Fibroblast of skin of scalp (primary cell): ENCODE results near the gene TNFRSF11A.

Source experiments
- DNase-seq: peaks from one replicate; pipeline ENCODE4 v3.0.0-alpha.2; 2013

Gene TNFRSF11A

DNA sequence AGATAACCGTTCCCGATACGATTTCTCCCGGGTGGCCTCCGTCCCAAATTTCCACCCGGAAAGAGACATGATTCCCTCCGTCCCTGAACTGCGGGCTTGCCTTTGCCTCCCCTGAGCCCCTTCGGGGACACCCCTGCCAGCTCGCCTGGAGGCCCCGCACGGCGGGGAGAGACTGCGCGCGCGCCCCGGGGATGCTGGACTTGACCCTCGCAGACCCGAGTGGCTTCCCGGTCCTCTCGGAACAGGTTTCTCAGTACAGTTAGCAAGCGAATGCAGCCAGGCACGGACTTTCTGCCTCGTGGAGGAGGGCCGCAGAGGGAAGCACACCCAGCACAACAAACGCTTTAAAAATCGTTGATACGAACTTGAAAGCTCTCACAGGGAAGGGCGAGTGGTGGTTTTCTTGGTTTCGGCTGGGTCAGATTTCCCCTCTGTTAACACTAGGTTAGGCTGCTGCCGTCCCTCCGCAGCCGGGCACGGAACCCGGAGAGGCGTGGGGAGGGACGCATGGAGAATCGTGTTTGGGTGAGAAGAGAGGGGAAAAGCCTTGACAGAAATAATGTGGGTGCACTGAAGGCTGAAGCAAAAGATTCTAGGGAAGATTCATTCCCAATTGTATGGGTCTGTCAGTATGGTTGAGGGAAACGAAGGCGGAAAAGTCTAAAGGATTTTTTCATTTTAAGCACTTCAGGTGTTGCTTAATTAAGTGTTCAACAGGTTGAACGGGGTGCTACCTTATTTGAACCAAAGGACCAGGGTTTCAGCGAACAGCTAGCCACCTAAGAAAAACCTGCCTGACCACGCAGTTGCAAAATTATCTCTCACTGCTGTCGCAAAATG is 916 bp downstream of the TNFRSF11A start:
- no peak for DNase-seq

DNA sequence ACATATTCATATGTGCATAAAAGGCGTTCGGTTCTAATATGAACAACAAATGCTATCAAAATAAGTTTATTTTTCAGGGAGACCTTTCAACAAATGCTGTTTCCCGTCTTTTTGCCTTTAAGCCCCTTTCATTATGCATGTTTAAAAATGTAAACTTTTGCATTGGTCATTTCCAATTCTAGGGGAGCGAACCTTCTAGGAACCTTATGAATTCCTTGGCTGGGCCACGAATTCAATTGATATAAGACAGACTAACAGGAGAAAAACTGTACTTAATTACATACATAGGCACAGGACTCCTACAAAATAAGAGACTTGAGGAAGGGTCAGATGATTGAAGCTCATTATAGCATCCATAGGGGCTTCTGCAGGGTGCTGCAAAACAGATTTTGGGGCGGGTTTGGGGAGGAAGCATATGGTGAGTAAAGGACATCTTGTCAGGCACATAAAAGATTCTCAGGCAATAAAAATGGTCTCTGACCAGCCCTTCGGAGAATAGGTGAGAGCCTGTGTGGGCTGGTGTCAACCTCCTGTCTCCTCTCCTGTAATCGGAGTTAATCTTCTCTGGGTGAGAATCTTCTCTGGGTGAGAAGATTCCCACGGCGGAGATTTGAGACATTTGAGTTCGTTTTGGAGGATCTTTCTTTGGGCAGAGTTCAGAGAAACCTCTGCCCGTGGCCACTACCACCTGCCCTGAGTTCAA is 1.7 kb downstream of the TNFRSF11A start:
- DNase-seq: no peak

DNA sequence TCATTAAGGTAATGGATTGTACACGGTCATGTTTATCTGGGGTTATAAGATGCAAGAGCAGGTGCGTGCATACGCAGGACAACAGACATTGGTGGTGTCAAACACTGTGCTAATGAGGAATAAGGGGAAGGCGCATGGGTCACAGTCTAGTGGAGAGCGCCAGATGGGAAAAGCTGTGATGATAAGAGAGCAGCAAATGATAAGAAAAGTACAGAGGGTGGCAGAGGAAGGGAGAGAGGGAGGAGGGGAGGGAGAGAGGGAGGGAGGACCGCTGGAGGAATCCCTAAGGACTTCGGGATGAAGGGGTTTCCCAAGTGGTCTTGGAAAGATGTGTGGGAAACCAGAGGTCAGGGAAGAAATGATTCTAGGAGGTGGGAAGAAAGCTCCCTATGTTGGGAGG is 2.9 kb downstream of the TNFRSF11A start:
- no peak for DNase-seq

DNA sequence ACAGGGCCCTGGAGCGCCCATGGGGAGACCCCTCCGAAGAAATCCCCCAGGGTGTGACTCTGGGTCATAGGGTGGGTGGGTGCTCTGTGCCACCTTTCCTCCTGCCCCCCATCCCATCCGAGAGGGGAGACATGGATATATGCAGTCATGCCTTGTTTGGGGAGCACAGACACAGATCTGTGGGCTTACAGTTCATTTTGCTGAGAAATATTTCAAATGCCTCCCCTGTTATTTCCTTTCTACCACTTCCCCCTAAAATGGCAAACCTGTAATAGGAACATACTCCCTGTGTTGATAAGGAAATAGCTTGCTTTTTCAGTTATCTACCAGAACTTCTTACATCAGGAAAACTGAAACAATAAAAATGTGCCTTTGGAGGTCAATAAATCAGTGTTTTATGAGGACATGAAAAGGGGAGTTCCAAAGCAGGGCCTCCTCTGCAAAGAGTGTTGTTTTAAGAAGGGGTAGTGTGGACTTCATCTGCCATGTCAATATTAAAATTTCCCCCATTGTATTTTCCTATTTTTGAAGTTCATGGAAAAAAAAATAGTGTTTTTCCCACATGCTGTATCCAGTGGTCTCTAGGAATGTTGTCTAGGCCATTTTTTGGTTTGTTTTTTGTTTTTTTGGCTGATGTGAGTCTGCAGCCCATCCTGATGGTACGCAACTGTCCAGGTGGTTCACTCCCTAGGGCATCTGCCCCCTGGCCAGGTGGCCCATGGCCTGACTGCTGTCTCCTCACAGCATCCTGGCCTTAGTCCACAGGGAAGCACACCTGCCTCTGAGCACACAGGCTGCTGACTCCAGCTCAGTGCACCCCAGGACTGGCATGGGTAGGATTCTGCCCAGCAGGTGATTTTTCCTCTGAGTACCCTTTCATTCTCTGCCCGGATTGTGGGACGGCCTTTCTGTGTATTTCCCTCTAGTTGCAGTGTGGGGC is 3.7 kb downstream of the TNFRSF11A start:
- DNase-seq: no peak

DNA sequence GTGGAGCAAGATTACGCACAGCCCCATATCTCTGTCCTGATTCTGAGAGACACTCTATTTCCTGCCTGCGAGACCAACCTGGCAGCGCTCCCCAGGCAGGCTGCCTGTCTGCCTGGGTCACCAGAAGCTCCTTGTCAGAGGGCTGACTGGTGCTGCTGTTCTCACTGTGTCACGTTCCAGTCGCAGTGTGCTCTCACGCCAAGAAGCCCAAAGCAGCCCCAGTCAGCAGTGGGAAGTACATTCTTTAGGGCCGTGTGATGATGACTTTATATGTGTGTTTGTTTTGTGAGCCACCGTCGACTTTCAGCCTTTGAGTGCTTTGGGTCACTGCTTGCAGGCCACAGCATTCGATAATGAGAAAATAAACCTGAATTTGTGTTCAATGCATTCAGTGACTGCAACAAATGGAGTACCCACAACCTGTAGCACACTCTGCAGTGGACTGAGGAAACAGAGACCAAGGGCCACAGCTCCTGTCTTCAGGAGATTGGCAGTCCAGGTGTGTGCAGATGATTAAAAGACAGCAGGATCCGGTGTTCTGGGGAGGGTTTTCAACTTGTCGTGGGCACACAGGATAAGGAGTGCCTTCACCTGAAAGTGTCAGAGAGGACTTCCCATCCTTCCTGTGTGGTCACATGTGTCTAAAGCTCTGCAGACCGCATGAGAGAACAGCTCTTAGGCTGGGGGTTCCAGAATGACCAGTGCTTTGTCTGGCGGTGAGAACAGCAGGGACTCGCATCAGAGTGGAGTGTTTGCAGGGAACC is 4.8 kb downstream of the TNFRSF11A start:
- peak; percentile 69 for DNase-seq

DNA sequence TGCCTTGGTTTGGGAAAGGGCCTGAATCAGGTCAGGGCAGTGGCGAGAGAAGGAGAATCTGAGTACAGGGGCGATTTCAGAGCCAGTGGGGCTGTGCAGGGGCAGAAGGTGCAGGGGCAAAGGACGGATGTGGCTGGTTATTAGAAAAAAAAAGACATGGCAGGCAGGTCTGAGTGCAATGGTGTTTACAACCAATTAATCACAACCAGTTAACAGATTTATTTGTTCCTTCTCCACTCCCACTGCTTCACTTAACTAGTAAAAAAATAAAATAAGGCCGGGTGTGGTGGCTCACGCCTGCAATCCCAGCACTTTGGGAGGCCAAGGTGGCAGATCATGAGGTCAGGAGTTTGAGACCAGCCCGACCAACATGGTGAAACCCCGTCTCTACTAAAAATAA is 5.5 kb downstream of the TNFRSF11A start:
- DNase-seq: no peak

DNA sequence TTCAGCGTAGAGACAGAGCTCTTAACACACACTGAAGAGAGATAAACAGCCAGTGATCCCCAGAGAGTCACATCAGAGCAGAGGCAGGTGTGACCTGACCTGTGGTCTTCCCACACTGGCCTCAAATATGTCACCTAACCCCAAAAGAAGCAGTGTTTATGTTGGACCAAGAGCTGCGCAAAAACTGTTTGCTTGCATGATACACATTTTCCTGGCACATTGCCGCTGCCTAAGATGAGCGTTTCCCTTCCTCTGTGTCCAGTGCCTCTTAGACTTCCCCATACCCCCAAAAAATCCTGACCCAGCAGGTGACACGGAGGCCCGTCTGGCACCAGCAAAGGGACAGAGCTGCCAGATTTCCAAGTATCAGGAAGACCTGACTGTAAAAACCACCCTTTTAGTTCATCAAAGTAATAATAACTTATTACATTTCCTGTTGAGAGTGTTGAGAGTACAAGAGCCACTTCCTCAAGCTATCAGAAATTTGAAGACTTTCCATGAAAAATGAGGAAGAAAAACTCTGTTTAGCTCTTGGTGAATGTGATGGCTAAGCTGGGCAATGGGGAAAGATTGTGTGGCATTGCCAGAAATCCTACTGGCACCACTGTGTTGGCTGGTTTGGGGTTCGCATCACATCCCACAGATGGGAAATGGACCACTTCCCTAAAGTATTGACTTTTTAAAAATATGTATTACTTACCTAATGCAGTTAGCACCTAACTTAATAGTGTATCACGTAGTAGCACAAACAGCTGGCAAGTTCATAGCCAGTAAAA is 6.7 kb downstream of the TNFRSF11A start:
- DNase-seq: no peak

DNA sequence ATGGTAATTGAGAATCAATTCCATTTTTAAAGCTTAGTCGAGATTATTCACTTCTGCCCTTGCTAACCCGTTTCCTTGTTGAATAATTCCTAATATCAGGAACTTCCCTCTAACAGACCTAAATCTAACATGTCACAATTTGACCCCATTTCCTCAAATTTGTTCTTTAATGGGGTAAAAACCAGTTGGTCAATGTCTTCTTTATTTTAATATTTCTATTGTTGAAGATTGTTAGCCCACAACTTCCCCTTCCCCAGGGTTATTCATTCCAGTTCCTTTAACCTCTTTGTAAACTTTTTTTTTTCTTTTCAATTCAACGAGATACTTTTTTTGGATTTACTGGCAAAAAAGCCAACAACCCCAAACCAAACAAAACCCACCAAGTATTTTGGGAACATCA is 7.3 kb downstream of the TNFRSF11A start:
- no peak for DNase-seq

DNA sequence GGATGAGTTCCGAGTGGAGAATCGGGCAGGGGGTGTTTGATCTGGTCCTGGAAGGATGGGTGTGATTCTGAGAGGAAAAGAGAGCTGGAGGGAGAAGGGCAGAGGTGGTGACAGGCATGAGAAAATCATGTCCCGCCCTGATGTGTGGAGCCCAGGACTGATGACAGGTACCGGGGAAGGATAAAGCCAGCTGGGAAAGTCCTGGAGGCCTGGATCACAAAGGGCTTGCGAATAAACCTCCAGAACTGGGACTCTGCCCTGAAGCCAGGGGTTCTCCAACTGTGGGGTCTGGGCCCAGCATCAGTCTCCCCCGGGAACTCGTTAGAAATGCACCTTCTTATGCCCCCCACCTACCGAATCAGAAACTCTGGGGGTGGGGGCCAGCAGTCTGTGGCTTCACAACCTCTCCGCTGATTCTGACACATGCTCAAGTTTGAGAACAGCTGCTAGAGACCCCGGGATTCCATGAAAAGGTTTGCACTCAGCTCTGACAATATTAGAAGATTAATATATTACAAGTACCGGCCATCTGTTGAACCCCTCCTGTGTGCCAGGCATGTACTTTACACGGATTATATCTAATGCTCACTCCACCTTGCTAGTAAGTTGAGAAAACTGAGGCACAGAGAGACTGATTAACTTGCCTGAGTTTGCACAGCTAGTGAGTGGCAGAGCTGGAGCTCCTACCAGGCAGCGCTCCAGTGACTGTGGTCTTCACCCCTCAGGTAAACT is 8.0 kb downstream of the TNFRSF11A start:
- no peak for DNase-seq

DNA sequence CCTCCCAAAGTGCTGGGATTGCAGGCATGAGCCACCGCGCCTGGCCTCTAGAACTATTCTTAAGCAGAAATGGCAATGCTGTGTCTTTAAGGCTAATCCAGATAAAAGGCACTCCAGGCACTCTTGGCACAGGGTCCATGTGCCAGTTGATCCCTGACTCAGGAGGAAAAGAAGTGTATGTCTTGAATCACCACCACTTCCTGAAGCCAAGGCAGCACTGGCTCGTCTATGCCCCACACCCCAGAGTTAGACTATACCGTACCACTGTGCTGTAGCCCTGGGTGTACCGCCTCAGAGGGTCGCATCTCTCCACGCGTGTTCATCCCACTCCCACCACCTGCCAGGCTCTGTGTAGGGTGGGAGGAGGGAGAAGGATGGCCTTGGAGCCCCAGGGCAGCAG is 9.0 kb downstream of the TNFRSF11A start:
- DNase-seq: no peak

DNA sequence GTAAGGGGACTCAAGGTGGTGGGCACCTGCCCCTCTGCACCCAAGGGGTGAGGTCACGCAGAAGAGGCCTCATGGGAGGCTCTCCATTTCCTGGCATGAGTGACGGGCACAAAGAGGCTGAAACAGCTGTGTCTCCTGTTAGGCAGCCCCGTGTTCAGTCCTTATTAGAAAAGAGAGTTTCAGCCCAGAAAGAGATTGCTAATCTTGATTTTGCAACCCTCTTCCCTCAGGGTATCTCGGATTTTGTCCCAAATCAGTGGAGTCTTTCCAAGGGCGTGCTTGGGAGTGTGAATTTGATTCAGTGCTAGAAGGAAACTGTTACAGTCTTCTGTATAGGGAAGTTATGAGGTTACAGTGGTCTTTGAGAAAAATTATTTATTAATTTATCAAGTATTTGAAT is 10.4 kb downstream of the TNFRSF11A start:
- no peak for DNase-seq

DNA sequence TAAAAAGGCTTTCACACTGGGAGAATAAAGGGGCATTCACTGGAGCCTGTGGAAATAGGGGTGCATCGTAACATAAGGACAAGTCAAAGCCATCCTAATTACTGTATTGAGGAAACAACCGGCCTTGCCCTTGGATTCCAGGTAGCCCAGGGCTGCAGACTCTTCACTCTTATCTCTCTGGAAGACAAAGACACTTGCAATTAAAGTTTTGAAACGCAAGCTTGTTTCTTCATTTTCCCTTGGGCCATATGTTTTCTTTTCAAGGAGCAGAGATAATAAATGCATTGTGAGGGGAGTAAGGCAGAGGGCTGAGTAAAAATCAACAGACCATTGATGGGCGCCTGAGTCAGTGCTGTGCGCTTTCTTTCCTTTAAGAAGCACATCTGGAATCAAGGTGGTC is 11.5 kb downstream of the TNFRSF11A start:
- no peak for DNase-seq

DNA sequence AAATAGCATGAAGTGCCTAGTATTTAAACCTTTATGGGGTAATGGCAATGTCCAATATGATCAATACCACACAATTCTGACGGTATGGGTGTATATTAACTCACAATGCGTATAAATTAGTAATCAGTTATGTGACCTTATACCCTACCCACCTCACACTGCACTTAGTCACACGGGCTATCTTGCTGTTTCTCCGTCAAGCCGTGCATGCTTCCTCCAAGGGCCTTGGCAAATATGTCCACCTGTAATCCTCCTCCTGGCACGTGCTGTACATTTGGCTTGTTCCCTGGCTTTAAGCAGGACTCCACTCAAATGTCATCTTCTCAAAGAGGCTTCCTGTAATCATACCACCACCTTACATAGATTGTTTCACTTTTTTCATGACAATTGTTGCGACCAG is 12.2 kb downstream of the TNFRSF11A start:
- DNase-seq: no peak

DNA sequence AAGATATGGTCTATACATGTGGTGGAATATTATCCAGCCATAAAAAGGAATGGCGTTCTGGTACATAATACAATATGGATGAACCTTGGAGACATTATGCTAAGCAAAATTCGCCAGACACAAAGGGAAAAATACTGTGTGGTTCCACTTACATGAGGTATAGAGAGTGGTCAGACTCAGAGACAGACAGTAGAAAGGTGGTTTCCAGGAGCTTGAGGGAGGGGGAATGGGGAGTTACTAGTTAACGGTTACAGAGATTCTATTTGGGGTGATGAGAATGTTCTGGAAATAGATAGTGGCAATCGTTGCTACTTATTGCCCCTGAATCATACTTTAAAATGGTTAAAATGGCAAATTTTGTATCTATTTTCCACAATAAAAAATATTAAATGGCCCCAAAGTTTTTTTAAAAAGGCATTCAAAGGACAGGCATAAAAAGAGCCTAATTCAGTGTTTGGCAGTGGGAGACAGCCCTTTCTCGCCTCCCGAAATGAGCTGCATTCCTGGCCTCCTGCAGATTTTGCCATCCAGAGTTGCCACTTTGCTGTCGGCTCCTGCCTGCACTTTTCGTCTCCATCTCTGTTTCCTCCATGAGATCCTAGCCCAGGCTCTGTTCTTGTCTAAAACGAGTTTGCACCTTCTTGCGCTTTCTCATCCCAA is 13.5 kb downstream of the TNFRSF11A start:
- DNase-seq: no peak

DNA sequence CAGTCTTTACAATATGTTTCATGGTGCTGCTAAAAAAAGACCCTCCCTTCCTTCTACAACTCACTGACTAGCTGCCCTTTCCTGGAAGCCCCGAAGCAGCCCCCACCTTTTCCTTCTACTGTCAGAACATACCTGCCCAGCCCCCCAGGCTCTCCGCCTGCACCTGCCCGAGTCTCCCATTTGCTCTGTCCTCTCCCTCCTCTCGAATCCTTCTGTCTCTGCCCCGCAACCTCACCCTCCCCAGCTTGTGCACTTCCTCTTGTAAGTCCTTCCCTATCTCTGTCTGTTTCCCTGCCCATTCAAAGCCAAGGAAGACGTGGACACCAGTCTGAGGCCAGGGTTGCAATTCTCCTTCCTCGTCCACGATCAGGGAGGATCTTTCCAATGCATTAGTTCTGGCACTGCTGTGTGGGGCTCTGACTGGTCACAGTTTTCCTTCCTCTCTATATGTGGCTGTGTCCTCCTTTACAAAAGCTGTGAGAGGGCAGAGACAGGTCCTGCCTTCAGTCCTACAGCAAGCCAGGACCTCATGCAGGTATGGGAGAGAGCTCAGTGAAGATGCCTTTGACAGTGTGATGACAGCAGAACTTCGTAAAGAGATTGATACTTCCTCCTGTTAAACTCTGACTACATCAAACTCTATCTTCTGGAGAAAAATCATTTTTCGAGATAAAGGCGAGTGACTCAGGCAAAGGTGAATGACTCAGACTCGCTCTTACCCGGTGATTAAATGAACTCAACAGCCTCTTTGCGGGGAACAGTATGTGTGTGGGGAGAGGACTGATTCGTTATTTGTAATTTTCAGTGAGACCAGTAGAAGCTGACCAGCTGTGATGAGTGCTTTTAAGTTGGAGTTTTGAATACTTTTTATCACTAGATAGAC is 14.2 kb downstream of the TNFRSF11A start:
- DNase-seq: peak; percentile 14

DNA sequence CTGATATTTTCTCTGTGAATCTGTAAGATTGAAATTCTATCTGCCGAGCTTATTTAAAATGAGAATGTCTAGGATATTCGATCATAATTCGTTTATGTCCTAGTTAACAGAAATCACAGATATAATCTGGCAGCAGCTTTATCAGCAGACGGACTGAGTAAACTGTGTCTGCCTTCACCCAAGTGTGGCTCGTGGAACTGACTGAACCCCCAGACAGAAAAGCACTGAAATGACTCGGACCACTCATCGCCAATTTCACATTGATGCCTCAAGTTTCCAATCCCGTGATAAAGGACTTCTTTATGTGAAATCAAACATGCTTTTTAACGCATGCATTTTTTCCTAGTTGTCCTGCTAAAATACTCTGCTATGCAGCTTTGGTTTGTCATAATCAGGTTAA is 15.9 kb downstream of the TNFRSF11A start:
- DNase-seq: no peak

DNA sequence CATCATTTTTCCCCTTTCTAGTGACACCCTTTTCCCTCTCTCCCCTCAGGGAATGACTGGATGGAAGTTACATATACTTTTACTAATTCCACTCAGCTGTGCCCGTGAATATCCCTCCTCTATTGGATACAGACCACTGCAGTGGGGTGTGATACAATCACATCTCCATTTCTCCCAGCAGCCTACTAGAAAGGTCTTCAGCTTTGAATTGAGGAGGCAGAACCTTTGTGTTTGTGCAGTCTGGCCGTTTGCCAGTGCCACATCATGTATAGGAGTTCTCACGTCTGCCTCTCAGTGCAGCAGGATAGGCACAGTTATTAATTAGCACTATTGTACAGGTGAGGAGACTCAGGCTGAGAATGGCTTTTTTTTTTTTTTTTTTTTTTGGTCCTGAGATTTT is 16.4 kb downstream of the TNFRSF11A start:
- DNase-seq: no peak

DNA sequence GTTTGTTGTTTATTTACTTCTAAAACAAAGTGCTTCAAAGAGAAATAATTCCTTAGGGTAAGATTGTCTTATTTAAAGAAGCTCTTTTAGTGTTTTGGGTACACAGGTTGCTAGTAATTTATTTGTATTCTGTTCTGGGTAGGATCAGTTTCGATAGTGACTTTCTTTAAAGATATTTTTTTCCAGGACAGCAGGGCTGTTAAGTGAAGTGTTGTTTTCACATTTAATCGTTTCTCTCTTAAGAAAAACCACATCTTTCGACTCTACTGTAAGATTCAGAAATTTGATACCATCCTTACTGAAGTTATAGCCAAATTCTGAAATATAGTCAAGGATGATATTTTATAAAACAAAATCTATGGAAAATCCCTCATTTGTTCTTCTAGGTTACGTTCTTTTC is 17.8 kb downstream of the TNFRSF11A start:
- DNase-seq: no peak

DNA sequence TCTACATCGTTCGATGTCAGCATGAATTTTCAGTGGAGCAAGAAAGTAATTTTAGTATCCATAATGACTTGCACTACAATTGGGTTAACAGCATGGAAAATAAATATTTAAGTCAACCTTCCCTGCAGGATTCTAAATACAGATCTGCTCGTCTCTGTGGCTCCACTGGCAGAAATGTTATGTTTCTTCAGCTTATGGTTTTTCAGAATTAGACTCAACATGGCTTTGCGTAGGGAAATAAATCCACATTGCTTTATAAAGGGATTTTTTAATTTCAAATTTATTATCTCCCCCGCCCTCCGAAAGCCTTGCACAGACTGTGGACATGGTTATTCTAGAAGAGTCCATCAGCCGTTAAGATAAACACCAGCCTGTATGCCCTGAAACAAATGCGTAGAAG is 18.2 kb downstream of the TNFRSF11A start:
- DNase-seq: no peak
